Cardiac atrium fibroblast (primary cell): ENCODE data around the gene SLC2A2. TPM values are rescaled to one million over a fixed set of nuclear protein-coding genes. Genes with fewer than 3 reads are reported as not detected.

ENCODE experiments used
- total RNA-seq: library from RNA; depleted of rRNA; stranded (reverse); fragments of >200 nt; gene quantifications from 2 replicates; pipeline ENCODE4 v1.2.3, GENCODE V29; 2015

The SLC2A2 gene
- not detected in 2 replicates for total RNA-seq

GRCh38 chr3:171026597-171027293, at the start of gene SLC2A2:
SLC2A2 (minus strand) TSS chr3:171026720; CDS start chr3:171026670, 50 bp downstream.

Other genes with a start within 250 kb of the SLC2A2 start
- gene RPL22L1, start 156.5 kb downstream of the SLC2A2 start, total RNA-seq: 193 and 318 TPM in 2 replicates
- 9.9 and 20.2 TPM in 2 replicates for gene EIF5A2, start 118.1 kb downstream of the SLC2A2 start, total RNA-seq